Tongue (tissue), 2 donors: ENCODE data around the gene DUOXA2. TPM values are rescaled to one million over a fixed set of nuclear protein-coding genes. Genes with fewer than 3 reads are reported as not detected.

Experiments
- DNase-seq: peaks from one replicate; pipeline ENCODE4 v3.0.0-alpha.2; 2015
- total RNA-seq: library from RNA; depleted of rRNA; stranded (reverse); fragments of >200 nt; gene quantifications from one replicate; pipeline ENCODE4 v1.2.3, GENCODE V29; 2014

The DUOXA2 gene
- total RNA-seq, 1 donor from 2014 or later: 1.2 TPM

DNA sequence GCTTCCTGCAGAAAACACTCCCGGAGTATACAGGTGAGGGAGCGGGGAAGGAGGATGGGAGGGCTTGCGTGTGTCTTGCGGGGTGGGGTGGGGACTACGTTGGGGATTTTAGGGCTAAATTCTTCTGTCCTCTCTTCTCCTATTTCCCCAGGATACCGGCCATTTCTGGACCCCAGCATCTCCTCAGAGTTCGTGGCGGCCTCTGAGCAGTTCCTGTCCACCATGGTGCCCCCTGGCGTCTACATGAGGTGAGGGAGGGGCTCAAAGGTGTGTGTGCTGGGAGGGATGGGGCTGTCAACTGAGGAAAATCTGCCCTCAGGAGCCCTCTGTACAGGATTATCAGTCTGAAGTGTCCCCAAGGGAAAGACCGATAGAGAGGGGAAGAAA is 22.2 kb downstream of the DUOXA2 start:
- no peak for DNase-seq

DNA sequence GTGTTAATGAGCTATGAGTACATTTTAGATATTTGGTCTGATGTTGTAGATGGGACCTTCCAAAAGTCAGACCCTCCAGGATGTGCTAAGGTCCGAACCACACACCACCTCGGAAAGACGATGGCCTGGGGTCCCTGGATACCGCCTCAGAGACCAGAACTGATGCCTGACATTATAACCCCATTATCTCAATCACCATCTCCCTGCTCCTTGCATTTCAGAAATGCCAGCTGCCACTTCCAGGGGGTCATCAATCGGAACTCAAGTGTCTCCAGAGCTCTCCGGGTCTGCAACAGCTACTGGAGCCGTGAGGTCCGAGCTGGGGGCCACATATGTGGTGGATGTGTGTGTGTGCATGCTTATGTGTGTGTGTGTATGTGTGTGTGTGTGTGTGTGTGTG is 23.6 kb downstream of the DUOXA2 start:
- no peak for DNase-seq

DNA sequence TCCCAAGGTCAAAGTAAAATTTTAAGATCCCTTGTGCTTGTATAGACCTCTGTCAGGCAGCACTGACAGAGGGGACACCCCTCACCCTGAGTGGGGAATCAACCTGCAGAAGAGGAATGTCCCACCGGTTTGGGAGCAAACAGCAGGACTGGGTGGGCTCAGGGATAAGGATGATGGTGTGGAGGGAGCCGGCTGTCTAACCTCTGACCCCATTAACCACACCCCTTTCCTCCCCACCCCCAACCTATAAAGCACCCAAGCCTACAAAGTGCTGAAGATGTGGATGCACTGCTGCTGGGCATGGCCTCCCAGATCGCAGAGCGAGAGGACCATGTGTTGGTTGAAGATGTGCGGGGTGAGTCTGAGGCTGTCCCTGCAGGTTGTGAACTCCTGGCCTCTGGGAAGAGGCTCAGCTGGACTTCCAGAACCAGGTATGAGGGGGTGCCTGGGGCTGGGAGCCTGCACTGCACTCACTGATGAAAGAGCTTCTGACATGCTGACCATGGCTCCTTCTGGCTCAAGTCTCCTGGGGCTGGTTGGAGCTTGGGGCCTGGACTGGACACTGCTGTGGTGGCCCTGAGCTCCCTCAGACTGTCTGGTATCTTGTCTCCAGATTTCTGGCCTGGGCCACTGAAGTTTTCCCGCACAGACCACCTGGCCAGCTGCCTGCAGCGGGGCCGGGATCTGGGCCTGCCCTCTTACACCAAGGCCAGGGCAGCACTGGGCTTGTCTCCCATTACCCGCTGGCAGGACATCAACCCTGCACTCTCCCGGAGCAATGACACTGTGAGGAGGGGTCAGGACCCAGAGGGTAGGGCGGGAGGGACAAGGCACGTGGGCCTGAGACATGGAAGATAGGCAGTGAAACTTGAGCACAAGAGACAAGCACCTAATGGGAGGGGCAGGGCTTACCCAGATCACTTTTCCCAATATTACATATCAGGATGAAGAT is 25.0 kb downstream of the DUOXA2 start:
- no peak for DNase-seq

DNA sequence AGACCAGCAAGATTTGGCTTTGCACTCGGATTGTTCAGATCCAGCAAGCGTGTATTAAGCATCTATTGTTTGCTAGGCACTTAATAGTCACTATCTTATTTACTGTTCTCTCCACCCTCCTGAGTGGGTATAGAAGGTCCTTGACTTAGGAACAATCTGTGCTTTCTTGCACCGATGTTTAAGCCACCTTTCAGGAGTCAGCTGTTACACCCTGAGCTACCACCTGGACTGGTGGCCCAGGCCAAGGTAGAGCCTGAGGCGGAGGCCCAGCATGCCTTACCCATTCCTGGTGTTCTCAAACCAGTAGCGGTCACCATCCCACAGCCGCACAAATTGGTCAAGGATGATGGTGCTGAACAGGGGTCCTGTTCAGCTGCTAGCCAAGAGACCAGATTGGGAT is 25.6 kb downstream of the DUOXA2 start:
- no peak for DNase-seq

- no peak for DNase-seq
Measured at GRCh38 chr15:45140557-45141250, 26.6 kb downstream of the DUOXA2 start.

DNA sequence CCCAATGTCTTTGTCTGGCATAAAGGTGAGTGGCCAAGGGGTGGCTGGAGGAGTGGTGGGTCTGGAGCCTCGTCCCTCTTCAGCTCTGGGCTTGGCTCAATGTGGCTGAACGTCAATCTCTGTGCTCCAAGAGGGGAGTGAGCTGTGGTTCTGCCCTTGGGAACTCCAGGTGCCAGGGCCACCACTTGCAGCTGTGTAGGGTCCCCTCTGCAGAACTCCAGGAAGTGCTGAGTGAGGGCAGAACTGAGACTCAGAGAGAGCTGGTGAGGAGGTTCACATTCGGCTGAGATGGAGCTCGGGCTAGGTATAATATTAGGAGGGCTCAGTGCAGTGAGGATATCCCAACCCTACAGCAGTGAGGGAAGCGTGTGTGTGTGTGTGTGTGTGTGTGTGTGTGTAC is 27.3 kb downstream of the DUOXA2 start:
- DNase-seq: no peak

DNA sequence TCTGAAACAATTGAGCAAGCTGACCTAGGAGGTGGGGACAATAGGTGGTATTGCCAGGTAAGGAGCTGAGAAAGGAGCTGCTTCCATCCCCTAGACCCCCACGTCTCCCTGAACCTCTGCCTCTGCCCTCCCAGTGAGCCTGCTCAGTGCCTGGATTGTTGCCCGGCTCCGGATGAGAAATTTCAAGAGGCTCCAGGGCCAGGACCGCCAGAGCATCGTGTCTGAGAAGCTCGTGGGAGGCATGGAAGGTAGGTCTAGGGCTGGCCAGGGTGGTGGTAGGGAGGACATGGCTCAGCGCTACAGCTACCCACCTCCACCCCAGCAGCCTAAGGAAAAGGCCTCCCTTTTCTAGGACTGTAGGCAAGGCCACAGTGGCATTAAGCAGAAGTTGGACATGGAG is 28.9 kb downstream of the DUOXA2 start:
- DNase-seq: no peak

DNA sequence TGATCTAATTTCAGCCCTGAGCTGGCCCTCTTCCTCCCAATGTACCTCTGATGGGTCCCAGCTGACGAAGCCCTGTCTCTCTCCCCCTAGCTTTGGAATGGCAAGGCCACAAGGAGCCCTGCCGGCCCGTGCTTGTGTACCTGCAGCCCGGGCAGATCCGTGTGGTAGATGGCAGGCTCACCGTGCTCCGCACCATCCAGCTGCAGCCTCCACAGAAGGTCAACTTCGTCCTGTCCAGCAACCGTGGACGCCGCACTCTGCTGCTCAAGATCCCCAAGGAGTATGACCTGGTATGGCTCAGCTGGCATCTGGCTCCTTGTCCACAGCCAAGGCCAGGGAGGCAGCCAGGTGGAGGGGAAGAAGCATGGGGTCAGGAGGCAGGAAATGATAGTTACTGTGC is 29.8 kb downstream of the DUOXA2 start:
- DNase-seq: no peak

DNA sequence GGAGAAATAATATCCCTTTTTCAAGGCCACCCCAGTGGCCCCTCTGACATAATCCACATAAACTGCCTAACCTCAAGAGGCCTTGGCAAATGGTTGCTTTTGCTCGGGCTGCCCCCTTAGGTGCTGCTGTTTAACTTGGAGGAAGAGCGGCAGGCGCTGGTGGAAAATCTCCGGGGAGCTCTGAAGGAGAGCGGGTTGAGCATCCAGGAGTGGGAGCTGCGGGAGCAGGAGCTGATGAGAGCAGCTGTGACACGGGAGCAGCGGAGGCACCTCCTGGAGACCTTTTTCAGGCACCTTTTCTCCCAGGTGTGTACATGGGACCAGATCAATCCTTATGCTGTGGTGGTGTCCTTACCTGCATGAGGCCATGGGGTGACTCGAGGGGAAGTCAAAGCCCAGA is 30.6 kb downstream of the DUOXA2 start:
- no peak for DNase-seq

DNA sequence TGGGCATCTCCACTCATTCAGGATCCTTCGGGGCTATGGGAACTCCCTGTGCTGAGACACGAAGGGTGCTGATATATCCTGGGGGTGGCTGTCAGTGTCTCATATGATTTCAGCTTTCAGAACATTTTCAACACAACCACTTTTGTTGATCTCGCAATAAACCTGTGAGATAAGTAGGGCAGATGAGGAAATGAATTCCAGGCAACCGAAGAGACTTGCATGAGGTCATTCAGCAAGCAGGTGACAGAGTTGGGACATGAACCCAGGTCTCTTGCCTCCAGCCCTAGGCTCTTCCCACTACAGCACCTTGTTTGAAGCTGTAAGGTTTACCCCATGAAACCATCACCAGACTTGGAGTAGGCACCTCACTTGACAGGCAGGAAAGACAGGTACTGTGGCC is 32.3 kb downstream of the DUOXA2 start:
- DNase-seq: no peak

GRCh38 chr15:45147606-45148005 is 33.5 kb downstream of the DUOXA2 start:
- DNase-seq: no peak

- DNase-seq: no peak
Measured at GRCh38 chr15:45148076-45149059, 34.2 kb downstream of the DUOXA2 start.

- DNase-seq: no peak
Measured at GRCh38 chr15:45149060-45149459, 34.9 kb downstream of the DUOXA2 start.

- DNase-seq: no peak
Measured at GRCh38 chr15:45150481-45150880, 36.4 kb downstream of the DUOXA2 start.

- DNase-seq: no peak
Measured at GRCh38 chr15:45150997-45151396, 36.9 kb downstream of the DUOXA2 start.

DNA sequence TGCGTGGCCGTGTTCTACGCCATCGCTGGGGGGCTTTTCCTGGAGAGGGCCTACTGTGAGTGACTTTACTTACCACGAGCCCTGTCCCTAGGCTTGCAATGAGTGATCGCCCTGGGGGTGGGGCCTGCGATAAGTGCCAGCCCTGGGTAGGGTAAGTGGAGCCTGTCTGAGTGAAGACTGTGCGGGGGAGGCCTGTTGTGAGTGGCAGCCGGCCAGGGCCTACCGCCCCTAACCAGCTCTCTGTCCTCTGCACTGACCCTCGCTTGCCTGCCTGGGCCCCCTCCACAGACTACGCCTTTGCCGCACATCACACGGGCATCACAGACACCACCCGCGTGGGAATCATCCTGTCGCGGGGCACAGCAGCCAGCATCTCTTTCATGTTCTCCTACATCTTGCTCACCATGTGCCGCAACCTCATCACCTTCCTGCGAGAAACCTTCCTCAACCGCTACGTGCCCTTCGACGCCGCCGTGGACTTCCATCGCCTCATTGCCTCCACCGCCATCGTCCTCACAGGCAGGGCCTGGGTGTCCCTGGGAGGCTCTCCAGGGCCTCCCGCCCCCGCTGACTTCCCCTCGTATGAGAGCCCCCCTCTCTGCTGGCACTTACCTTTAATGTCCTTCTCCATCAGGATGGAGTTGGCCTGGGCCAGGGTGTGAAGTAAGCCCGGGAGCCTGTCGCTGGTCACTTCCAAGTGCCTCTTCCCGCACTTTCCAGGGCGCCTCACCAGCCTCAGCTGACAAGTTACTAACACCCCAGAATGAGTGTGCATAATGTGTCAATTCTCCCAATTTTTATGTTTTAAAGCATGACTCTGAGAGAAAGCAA is 38.1 kb downstream of the DUOXA2 start:
- DNase-seq: no peak

DNA sequence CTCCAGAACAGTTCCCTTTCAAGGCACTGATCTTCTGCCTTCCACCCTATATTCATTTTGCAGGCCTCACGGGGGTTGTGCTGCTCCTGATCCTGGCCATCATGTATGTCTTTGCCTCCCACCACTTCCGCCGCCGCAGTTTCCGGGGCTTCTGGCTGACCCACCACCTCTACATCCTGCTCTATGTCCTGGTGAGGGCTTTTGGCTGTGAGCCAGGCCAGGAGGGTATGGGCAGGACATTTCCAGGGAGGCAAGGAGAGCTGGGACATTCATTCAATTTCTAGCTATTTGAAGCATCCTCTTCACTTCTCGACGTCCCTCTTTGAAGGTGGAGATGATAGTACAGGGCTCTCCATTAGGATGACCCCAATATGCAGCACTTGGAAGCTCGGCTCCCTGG is 41.6 kb downstream of the DUOXA2 start:
- no peak for DNase-seq

DNA sequence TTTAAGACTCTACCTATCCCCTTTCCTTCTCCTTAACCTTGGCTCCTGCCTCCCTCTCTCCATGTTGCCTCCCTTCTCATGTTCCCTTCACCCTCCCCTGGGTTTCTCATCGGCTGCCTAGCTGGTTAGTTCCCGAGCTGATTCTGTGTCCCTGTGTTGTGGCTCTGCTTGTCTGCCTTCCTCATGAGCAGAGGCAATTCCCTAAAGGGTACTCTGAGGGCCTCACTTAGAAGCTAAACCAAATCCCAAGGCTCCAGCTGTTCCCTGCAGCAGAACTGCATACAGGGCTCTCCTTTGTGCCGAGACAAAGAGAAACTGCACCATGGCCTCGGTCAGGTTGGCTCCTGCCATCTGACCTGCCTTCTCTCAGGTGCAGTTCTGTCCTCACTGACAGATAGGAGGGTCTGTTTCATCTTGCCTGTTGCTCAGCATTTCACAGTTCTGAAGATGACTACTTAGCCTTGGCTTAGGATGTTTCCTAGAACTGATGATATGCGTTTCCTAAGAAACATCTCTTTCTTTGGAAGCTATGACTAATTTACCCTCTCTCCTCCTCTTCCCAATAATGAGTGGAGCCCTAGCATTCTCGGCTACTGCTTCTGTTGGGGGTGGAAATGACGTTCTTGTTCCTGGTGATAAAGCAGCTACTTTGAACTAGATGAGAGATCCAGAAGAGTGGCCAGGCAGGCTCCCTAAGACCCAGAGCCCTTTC is 42.8 kb downstream of the DUOXA2 start:
- DNase-seq: no peak

- peak; percentile 53 for DNase-seq
Measured at GRCh38 chr15:45157974-45158373, 43.8 kb downstream of the DUOXA2 start.

DNA sequence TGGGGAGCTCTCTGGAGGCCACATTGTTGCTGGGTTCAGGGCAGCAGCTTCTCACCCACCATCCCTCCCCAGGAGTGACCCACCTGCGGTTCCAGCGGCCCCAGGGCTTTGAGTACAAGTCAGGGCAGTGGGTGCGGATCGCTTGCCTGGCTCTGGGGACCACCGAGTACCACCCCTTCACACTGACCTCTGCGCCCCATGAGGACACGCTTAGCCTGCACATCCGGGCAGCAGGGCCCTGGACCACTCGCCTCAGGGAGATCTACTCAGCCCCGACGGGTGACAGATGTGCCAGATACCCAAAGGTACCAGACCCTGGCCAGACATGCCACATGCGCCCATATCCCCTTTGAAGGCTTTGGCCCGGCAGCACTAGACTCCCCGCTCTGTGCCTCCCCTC is 47.5 kb downstream of the DUOXA2 start:
- DNase-seq: no peak
